OCI-LY7 (cell line): ENCODE results near the gene ZNF581. TPM values are rescaled to one million over a fixed set of nuclear protein-coding genes. Genes with fewer than 3 reads are reported as not detected.

ENCODE experiments used
- BruUV-seq: library from RNA; stranded (reverse); fragments of 400-500 nt; replicated peaks from 2 replicates; lab custom pipeline; 2021; lab: Mats Ljungman, UMichigan
- CTCF ChIA-PET: fragments of 300-600 bp; sonication (Branson Sonifier 250); formaldehyde crosslinking; loops from one replicate; lab custom pipeline; 2022; ENCODE audit warnings: antibody characterized with exemption; ENCODE audit not compliant: unreplicated experiment; lab: Charles Lee
- POLR2A ChIA-PET: fragments of 300-600 bp; sonication (Branson Sonifier 250); formaldehyde crosslinking; loops from one replicate; lab custom pipeline; 2022; ENCODE audit warnings: antibody characterized with exemption; lab: Charles Lee
- DNase-seq: peaks from one replicate; pipeline ENCODE4 v3.0.0-alpha.2; 2015; ENCODE audit warnings: low spot score
- H2AFZ ChIP-seq: fragments of 200-600 bp; sonication (generic), shearing (Covaris generic); 2 replicates; pipeline ENCODE4 v1.6.1; 2014; ENCODE audit warnings: mild to moderate bottlenecking, antibody characterized with exemption, low read length, moderate library complexity
- H3K27ac ChIP-seq: fragments of 200-600 bp; sonication (generic); 2 replicates; pipeline ENCODE4 v1.5.1; 2014; ENCODE audit warnings: mixed run types, low read depth, mild to moderate bottlenecking, moderate library complexity, low read length, inconsistent platforms; ENCODE audit not compliant: poor library complexity, severe bottlenecking
- H3K36me3 ChIP-seq: fragments of 200-600 bp; sonication (generic); 2 replicates; pipeline ENCODE4 v1.6.1; 2014; ENCODE audit warnings: mild to moderate bottlenecking, antibody characterized with exemption, low read length, moderate library complexity, mixed read lengths; ENCODE audit not compliant: insufficient read depth
- H3K4me1 ChIP-seq: fragments of 200-600 bp; sonication (generic); 2 replicates; pipeline ENCODE4 v1.5.1; 2014; ENCODE audit warnings: mild to moderate bottlenecking, low read length; ENCODE audit not compliant: insufficient read depth, poor library complexity, severe bottlenecking
- H3K4me2 ChIP-seq: fragments of 200-600 bp; sonication (generic); 2 replicates; pipeline ENCODE4 v1.6.1; 2014; ENCODE audit warnings: mild to moderate bottlenecking, low read length
- H3K4me3 ChIP-seq: fragments of 200-600 bp; sonication (generic); 2 replicates; pipeline ENCODE4 v1.5.1; 2014; ENCODE audit warnings: mild to moderate bottlenecking, low read depth, low read length; ENCODE audit not compliant: poor library complexity, severe bottlenecking
- H3K79me2 ChIP-seq: fragments of 200-600 bp; sonication (generic); 2 replicates; pipeline ENCODE4 v1.6.1; 2016; ENCODE audit warnings: low read depth, mild to moderate bottlenecking, low read length, moderate library complexity, mixed read lengths; ENCODE audit not compliant: insufficient read depth
- H3K9me2 ChIP-seq: fragments of 200-600 bp; sonication (generic); 2 replicates; pipeline ENCODE4 v1.6.1; 2016; ENCODE audit warnings: mild to moderate bottlenecking, low read length, mixed read lengths; ENCODE audit not compliant: insufficient read depth
- H3K9me3 ChIP-seq: fragments of 200-600 bp; sonication (generic); 2 replicates; pipeline ENCODE4 v1.6.1; 2014; ENCODE audit warnings: mild to moderate bottlenecking, mixed run types, low read length, mixed read lengths
- H4K20me1 ChIP-seq: fragments of 200-600 bp; sonication (generic); 2 replicates; pipeline ENCODE4 v1.6.1; 2014; ENCODE audit warnings: mild to moderate bottlenecking, antibody characterized with exemption, low read length, moderate library complexity, mixed read lengths; ENCODE audit not compliant: insufficient read depth
- CTCF ChIP-seq: fragments of 200-600 bp; sonication (generic); conservative IDR thresholded peaks from 2 replicates; pipeline ENCODE4 v1.5.1; 2014; ENCODE audit warnings: mild to moderate bottlenecking, antibody characterized with exemption, low read length, moderate library complexity, mixed read lengths
- EZH2phosphoT487 ChIP-seq: fragments of 200-600 bp; sonication (generic); IDR thresholded peaks from 2 replicates; pipeline ENCODE4 v1.6.1; 2018; ENCODE audit warnings: low read depth, borderline replicate concordance, mild to moderate bottlenecking, mixed run types, antibody characterized with exemption, low read length, moderate library complexity, mixed read lengths
- intact Hi-C: fragments of 100-400 bp; cut with micrococcal nuclease; formaldehyde crosslinking; loops from one replicate; pipeline ENCODE4 v1.10.0; 2022; ENCODE audit not compliant: unreplicated experiment
- total RNA-seq, 2 experiments: library from RNA; depleted of rRNA in 1 of 2; stranded (reverse); fragments of >200 nt in 1 of 2; shearing (Covaris generic) in 1 of 2; gene quantifications; 2 replicates each; pipeline ENCODE4 v1.2.3, GENCODE V29; 2014 to 2022

The ZNF581 gene
- total RNA-seq, 2 experiments from 2014 or later: 39.7 to 44.5 TPM

DNA sequence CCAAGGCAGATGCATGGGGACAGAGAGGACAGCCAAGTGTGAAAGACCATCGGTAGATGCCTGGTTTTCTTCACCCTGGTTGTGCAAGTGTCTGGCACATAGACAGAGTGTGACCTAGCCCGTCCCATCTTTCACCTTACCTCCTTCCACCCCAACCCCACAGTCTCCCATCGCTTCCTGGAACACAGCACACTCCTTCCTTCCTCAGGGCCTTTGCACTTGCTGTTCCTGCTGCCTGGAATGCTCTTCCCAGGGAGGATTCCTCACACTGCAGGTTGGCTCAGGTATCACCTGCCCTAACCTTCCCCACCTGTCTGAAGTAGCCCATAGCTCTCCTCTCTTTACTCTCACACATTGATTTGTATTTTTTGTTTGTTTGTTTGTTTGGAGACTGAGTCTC lies 47.1 kb upstream of the ZNF581 start:
- Histone ChIP-seq H3K36me3 (peaks cover 36% of the 10 kb centered on the region), H3K4me1 (peaks cover 16% of the 10 kb centered on the region), H3K79me2 (no peaks in the 10 kb centered on the region), H4K20me1 (no peaks in the 10 kb centered on the region), H3K27ac (no peak overlapping the region), H3K4me3 (no peak overlapping the region), H3K9me2 (no peaks in the 10 kb centered on the region), H2AFZ (no peak overlapping the region), H3K4me2 (no peak overlapping the region), H3K9me3 (no peaks in the 10 kb centered on the region)
- ChIA-PET POLR2A (no interaction called here), CTCF (no interaction called here)
- no TSS peak for BruUV-seq
- intact Hi-C loops: no loop called here
- DNase-seq: no peak
- TF ChIP-seq EZH2phosphoT487 (no peak), CTCF (no peak)

DNA sequence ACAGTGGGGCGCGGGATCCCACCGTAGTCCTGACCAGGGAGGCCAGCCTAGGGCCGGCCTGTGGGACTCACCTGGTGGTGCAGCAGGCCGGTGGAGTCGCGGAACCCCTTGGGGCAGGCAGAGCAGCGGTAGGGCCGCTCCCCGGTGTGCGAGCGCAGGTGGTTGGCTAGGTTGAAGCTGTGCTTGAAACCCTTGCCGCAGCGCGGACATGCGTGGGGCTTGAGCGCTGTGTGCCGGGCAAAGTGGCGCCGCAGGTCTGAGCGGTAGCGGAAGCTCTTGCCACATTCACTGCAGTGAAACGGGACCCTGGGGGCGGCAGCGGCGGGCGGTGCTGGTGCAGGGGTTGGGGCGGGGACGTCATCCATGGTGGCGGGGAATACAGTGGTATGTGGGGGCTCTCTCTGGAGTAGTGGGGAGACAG lies 45.9 kb upstream of the ZNF581 start:
- Histone ChIP-seq H3K79me2 (no peaks in the 10 kb centered on the region), H3K9me3 (no peaks in the 10 kb centered on the region), H4K20me1 (no peaks in the 10 kb centered on the region), H2AFZ (no peak overlapping the region), H3K4me2 (no peak overlapping the region), H3K4me1 (peaks cover 20% of the 10 kb centered on the region), H3K4me3 (no peak overlapping the region), H3K36me3 (peaks cover 30% of the 10 kb centered on the region), H3K27ac (no peak overlapping the region), H3K9me2 (no peaks in the 10 kb centered on the region)
- intact Hi-C loops: no loop called here
- POLR2A ChIA-PET: no interaction called here
- TF ChIP-seq CTCF (no peak), EZH2phosphoT487 (no peak)
- DNase-seq: no peak
- CTCF ChIA-PET: no interaction called here
- no TSS peak for BruUV-seq

- intact Hi-C loops: loop anchor here (2.0 kb wide), 1 partner anchor 17 kb away; the partner anchor contains the start of gene ZNF579
- no peak for DNase-seq
- Histone ChIP-seq H3K4me1 (peaks cover 20% of the 10 kb centered on the region), H2AFZ (no peak overlapping the region), H3K4me3 (no peak overlapping the region), H3K79me2 (no peaks in the 10 kb centered on the region), H3K27ac (no peak overlapping the region), H3K9me3 (no peaks in the 10 kb centered on the region), H3K36me3 (peaks cover 30% of the 10 kb centered on the region), H4K20me1 (no peaks in the 10 kb centered on the region), H3K4me2 (peak overlapping the region; percentile 70), H3K9me2 (no peaks in the 10 kb centered on the region)
- TF ChIP-seq EZH2phosphoT487 (no peak), CTCF (no peak)
- BruUV-seq: no TSS peak
- ChIA-PET CTCF (no interaction called here), POLR2A (no interaction called here)
Measured at GRCh38 chr19:55598034-55598433, 45.4 kb upstream of the ZNF581 start.
